Neural cell (in vitro differentiated cells): ENCODE measurements around the gene BTRC. TPM values are rescaled to one million over a fixed set of nuclear protein-coding genes. Genes with fewer than 3 reads are reported as not detected.

Experiments used
- H2AFZ ChIP-seq: fragments of 200-600, 300-800 bp; sonication (generic), shearing (Covaris generic); 2 replicates; pipeline ENCODE4 v1.6.0; 2014; ENCODE audit warnings: low read depth, mild to moderate bottlenecking, antibody characterized with exemption, low read length, moderate library complexity
- H3F3A ChIP-seq: fragments of 200-600 bp; shearing (Covaris generic); 2 replicates; pipeline ENCODE4 v1.6.1; 2016; ENCODE audit warnings: mild to moderate bottlenecking, moderate library complexity, mixed read lengths, antibody characterized with exemption, low read length; ENCODE audit not compliant: insufficient read depth, poor library complexity, severe bottlenecking
- H3K27ac ChIP-seq: fragments of 200-600, 300-800 bp; sonication (generic), shearing (Covaris generic); 2 replicates; pipeline ENCODE4 v1.5.1; 2014; ENCODE audit warnings: mild to moderate bottlenecking, low read length, moderate library complexity
- H3K27me3 ChIP-seq: fragments of 300-800, 200-600 bp; sonication (generic), shearing (Covaris generic); 2 replicates; pipeline ENCODE4 v1.6.0; 2014; ENCODE audit warnings: mild to moderate bottlenecking, low read depth, low read length, moderate library complexity; ENCODE audit not compliant: insufficient read depth
- H3K36me3 ChIP-seq: fragments of 300-800, 200-600 bp; sonication (generic), shearing (Covaris generic); 2 replicates; pipeline ENCODE4 v1.5.1; 2014; ENCODE audit warnings: mild to moderate bottlenecking, antibody characterized with exemption, low read length, moderate library complexity; ENCODE audit not compliant: insufficient read depth
- H3K4me2 ChIP-seq: fragments of 300-800, 200-600 bp; sonication (generic), shearing (Covaris generic); 2 replicates; pipeline ENCODE4 v1.6.0; 2014; ENCODE audit warnings: mild to moderate bottlenecking, low read length
- H3K4me3 ChIP-seq: fragments of 300-800, 200-600 bp; sonication (generic), shearing (Covaris generic); 2 replicates; pipeline ENCODE4 v1.5.1; 2014; ENCODE audit warnings: mild to moderate bottlenecking, low read length, moderate library complexity
- H3K79me2 ChIP-seq: fragments of 200-600 bp; shearing (Covaris generic); replicated peaks from 2 replicates; pipeline ENCODE4 v1.6.0; 2014; ENCODE audit warnings: mild to moderate bottlenecking, low read length, moderate library complexity; ENCODE audit not compliant: insufficient read depth
- H3K9ac ChIP-seq: fragments of 300-800, 200-600 bp; sonication (generic), shearing (Covaris generic); 2 replicates; pipeline ENCODE4 v1.6.1; 2016; ENCODE audit warnings: mild to moderate bottlenecking, low read length, mixed read lengths
- H3K9me2 ChIP-seq: fragments of 200-600 bp; shearing (Covaris generic); 2 replicates; pipeline ENCODE4 v1.6.1; 2016; ENCODE audit warnings: mild to moderate bottlenecking, low read length, mixed read lengths; ENCODE audit not compliant: insufficient read depth
- H3K9me3 ChIP-seq: fragments of 200-600, 300-800 bp; sonication (generic), shearing (Covaris generic); 2 replicates; pipeline ENCODE4 v1.6.1; 2016; ENCODE audit warnings: mild to moderate bottlenecking, mixed run types, low read length, moderate library complexity, mixed read lengths
- H4K20me1 ChIP-seq: fragments of 200-600 bp; shearing (Covaris generic); 2 replicates; pipeline ENCODE4 v1.6.1; 2016; ENCODE audit warnings: mild to moderate bottlenecking, mixed run types; ENCODE audit not compliant: insufficient read depth
- CTCF ChIP-seq: fragments of 450-650 bp; IDR thresholded peaks from 2 replicates; pipeline ENCODE4 v1.5.1; 2014; ENCODE audit warnings: antibody characterized with exemption, mild to moderate bottlenecking, moderate library complexity; ENCODE audit not compliant: poor library complexity, severe bottlenecking
- EP300 ChIP-seq: fragments of 450-650 bp; conservative IDR thresholded peaks from 2 replicates; pipeline ENCODE4 v1.6.1; 2014; ENCODE audit warnings: antibody characterized with exemption, mild to moderate bottlenecking, moderate library complexity; ENCODE audit not compliant: poor library complexity, severe bottlenecking
- EZH2 ChIP-seq: fragments of 200-600, 300-800 bp; shearing (Covaris generic), sonication (generic); IDR thresholded peaks from 2 replicates; pipeline ENCODE4 v1.6.1; 2014; ENCODE audit warnings: antibody characterized with exemption, low read length, borderline replicate concordance, mild to moderate bottlenecking; ENCODE audit not compliant: insufficient read depth, poor library complexity, severe bottlenecking
- MXI1 ChIP-seq: fragments of 450-650 bp; conservative IDR thresholded peaks from 2 replicates; pipeline ENCODE4 v1.6.1; 2014; ENCODE audit warnings: antibody characterized with exemption, mild to moderate bottlenecking; ENCODE audit not compliant: poor library complexity, severe bottlenecking
- POLR2AphosphoS5 ChIP-seq: IDR thresholded peaks from 2 replicates; pipeline ENCODE4 v1.6.1; 2012
- RAD21 ChIP-seq: fragments of 450-650 bp; conservative IDR thresholded peaks from 2 replicates; pipeline ENCODE4 v1.6.1; 2014; ENCODE audit warnings: antibody characterized with exemption, mild to moderate bottlenecking, moderate library complexity
- SMC3 ChIP-seq: fragments of 450-650 bp; conservative IDR thresholded peaks from 2 replicates; pipeline ENCODE4 v1.6.1; 2014; ENCODE audit warnings: antibody characterized with exemption, mild to moderate bottlenecking, moderate library complexity; ENCODE audit not compliant: poor library complexity
- TAF1 ChIP-seq: IDR thresholded peaks from 2 replicates; pipeline ENCODE4 v1.6.1; 2012; ENCODE audit warnings: low read depth
- polyA plus RNA-seq: library from polyadenylated mRNA; depleted of rRNA; stranded (reverse); fragments of >200 nt; gene quantifications from 2 replicates; pipeline ENCODE4 v1.2.3, GENCODE V29; 2014
- TF ChIP-seq, protein P1 (sequence below): IDR thresholded peaks from 2 replicates; pipeline ENCODE4 v1.6.1; 2012; ENCODE audit warnings: borderline replicate concordance

The BTRC gene
- polyA plus RNA-seq, 1 donor from 2014 or later = 32.6 TPM

GRCh38 chr10:101507828-101508227, 153.9 kb downstream of the BTRC start:
- no peaks in the 10 kb centered on the region for H3F3A ChIP-seq
- no peaks in the 10 kb centered on the region for H3K27me3 ChIP-seq
- no peaks in the 10 kb centered on the region for H3K9me3 ChIP-seq
- H3K9ac ChIP-seq = no peak overlapping the region
- no peaks in the 10 kb centered on the region for H3K36me3 ChIP-seq
- no peak overlapping the region for H3K4me3 ChIP-seq
- H4K20me1 ChIP-seq = no peaks in the 10 kb centered on the region
- H3K9me2 ChIP-seq = no peaks in the 10 kb centered on the region
- H2AFZ ChIP-seq = no peak overlapping the region
- H3K4me2 ChIP-seq = no peak overlapping the region
- TF ChIP-seq TAF1 (no peak), SMC3 (no peak), MXI1 (no peak), EZH2 (no peak)
- H3K27ac ChIP-seq = no peak overlapping the region
- H3K79me2 ChIP-seq = no peaks in the 10 kb centered on the region

- Histone ChIP-seq H3K9ac (no peak overlapping the region), H3K9me2 (no peaks in the 10 kb centered on the region), H3K4me3 (no peak overlapping the region), H3K4me2 (no peak overlapping the region), H3K9me3 (no peaks in the 10 kb centered on the region), H2AFZ (no peak overlapping the region), H3K79me2 (no peaks in the 10 kb centered on the region), H3K36me3 (no peaks in the 10 kb centered on the region), H3K27ac (no peak overlapping the region), H3F3A (no peaks in the 10 kb centered on the region), H3K27me3 (no peaks in the 10 kb centered on the region), H4K20me1 (no peaks in the 10 kb centered on the region)
- TF ChIP-seq EZH2 (no peak), POLR2AphosphoS5 (no peak), CTCF (no peak), SMC3 (no peak), TAF1 (no peak), RAD21 (no peak)
- TF ChIP-seq, protein P1, sequence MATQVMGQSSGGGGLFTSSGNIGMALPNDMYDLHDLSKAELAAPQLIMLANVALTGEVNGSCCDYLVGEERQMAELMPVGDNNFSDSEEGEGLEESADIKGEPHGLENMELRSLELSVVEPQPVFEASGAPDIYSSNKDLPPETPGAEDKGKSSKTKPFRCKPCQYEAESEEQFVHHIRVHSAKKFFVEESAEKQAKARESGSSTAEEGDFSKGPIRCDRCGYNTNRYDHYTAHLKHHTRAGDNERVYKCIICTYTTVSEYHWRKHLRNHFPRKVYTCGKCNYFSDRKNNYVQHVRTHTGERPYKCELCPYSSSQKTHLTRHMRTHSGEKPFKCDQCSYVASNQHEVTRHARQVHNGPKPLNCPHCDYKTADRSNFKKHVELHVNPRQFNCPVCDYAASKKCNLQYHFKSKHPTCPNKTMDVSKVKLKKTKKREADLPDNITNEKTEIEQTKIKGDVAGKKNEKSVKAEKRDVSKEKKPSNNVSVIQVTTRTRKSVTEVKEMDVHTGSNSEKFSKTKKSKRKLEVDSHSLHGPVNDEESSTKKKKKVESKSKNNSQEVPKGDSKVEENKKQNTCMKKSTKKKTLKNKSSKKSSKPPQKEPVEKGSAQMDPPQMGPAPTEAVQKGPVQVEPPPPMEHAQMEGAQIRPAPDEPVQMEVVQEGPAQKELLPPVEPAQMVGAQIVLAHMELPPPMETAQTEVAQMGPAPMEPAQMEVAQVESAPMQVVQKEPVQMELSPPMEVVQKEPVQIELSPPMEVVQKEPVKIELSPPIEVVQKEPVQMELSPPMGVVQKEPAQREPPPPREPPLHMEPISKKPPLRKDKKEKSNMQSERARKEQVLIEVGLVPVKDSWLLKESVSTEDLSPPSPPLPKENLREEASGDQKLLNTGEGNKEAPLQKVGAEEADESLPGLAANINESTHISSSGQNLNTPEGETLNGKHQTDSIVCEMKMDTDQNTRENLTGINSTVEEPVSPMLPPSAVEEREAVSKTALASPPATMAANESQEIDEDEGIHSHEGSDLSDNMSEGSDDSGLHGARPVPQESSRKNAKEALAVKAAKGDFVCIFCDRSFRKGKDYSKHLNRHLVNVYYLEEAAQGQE = no peak
Measured at GRCh38 chr10:101511938-101512337, 158.0 kb downstream of the BTRC start.

DNA sequence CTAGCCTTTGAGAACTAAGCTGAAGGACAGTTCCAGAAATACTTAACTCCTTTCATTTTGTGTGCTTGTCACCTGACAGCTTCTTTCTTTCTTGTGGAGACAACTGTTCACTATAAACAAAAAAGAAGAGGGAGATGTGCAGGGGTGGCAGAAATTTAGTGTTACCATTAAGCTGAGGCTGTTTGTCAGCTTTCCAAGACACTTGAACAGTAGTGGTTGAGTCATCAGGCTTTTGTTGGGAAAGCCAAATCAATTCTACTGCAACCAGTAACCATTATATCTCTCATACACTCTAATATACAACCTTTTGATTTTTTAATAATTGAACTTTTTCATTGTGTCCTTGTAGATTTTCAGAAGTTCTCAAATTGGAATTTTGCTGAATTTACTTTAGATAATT, 158.8 kb downstream of the BTRC start:
- Histone ChIP-seq H3K79me2 (no peaks in the 10 kb centered on the region), H3K4me2 (no peak overlapping the region), H4K20me1 (no peaks in the 10 kb centered on the region), H3K9me3 (no peaks in the 10 kb centered on the region), H3K27me3 (no peaks in the 10 kb centered on the region), H3K36me3 (no peaks in the 10 kb centered on the region), H3F3A (no peaks in the 10 kb centered on the region), H3K9me2 (no peaks in the 10 kb centered on the region), H3K27ac (no peak overlapping the region), H2AFZ (no peak overlapping the region), H3K4me3 (no peak overlapping the region), H3K9ac (no peak overlapping the region)
- TF ChIP-seq TAF1 (no peak), POLR2AphosphoS5 (no peak), RAD21 (no peak), SMC3 (no peak), MXI1 (no peak), EP300 (no peak), CTCF (no peak), EZH2 (no peak)
- TF ChIP-seq, protein P1 = no peak
